Adrenal gland (tissue), 5 donors: Measurements from ENCODE around the gene IL17A.

ENCODE experiments used
- CTCF ChIP-seq, 6 experiments: fragments of 450-650 bp in 4 of 6; fragments of 200-600 bp in 2 of 6; sonication (generic) in 1 of 6; IDR thresholded peaks; 1 replicate in 5 of 6; 2 replicates in 1 of 6; pipeline versions ENCODE4 v1.5.1 to v1.8.0; 2016 to 2021; ENCODE audit warnings: antibody characterized with exemption in 6 of 6, mild to moderate bottlenecking in 2 of 6, moderate library complexity in 1 of 6
- POLR2A ChIP-seq, 2 donors: fragments of 450-650 bp; IDR thresholded peaks; one replicate each; pipeline ENCODE4 v1.6.1; 2017; ENCODE audit warnings: antibody characterized with exemption in 2 of 2, mild to moderate bottlenecking in 2 of 2, moderate library complexity in 1 of 2
- donor health status: DM: no; HTN: no; CAD: no.

GRCh38 chr6:52233005-52233404 is 46.8 kb downstream of the IL17A start:
- no peak for TF ChIP-seq CTCF (IDR thresholded peaks at IDR 0.05)
- TF ChIP-seq POLR2A (IDR thresholded peaks at IDR 0.05): no peak
